NCI-H82 treated with DMSO at 0.1 percent for 48 hours (cell line): ENCODE measurements around the gene ALDH1A2.

Experiments used
- DNase-seq: peaks from one replicate; lab custom pipeline; 2025; ENCODE audit not compliant: unreplicated experiment; lab: John Stamatoyannopoulos, UW

ALDH1A2 gene

GRCh38 chr15:57910672-57911071 lies 154.8 kb downstream of the ALDH1A2 start:
- no peak for DNase-seq

GRCh38 chr15:57909388-57909787 lies 156.1 kb downstream of the ALDH1A2 start:
- no peak for DNase-seq

- DNase-seq = no peak
These were observed 161.9 kb downstream of the ALDH1A2 start for GRCh38 chr15:57903626-57904025.
